Endothelial cell (in vitro differentiated cells): ENCODE results near the gene OAS3. TPM values are rescaled to one million over a fixed set of nuclear protein-coding genes. Genes with fewer than 3 reads are reported as not detected.

Experiments
- DNase-seq: peaks from one replicate; pipeline ENCODE4 v3.0.0; 2021; ENCODE audit warnings: low spot score
- H3K27ac Mint-ChIP-seq: one replicate; pipeline ENCODE4 v1.8.0; 2021; ENCODE audit warnings: mixed read lengths, inconsistent platforms; ENCODE audit not compliant: unreplicated experiment
- H3K27me3 Mint-ChIP-seq: one replicate; pipeline ENCODE4 v1.8.0; 2021; ENCODE audit warnings: mild to moderate bottlenecking, moderate library complexity, mixed read lengths, inconsistent platforms; ENCODE audit not compliant: unreplicated experiment
- H3K36me3 Mint-ChIP-seq: one replicate; pipeline ENCODE4 v1.8.0; 2021; ENCODE audit warnings: mild to moderate bottlenecking, low read depth, mixed read lengths, inconsistent platforms; ENCODE audit not compliant: unreplicated experiment
- H3K4me1 Mint-ChIP-seq: one replicate; pipeline ENCODE4 v1.8.0; 2021; ENCODE audit warnings: mild to moderate bottlenecking, mixed read lengths, inconsistent platforms; ENCODE audit not compliant: unreplicated experiment
- H3K4me3 Mint-ChIP-seq: one replicate; pipeline ENCODE4 v1.8.0; 2021; ENCODE audit warnings: mild to moderate bottlenecking, mixed read lengths, inconsistent platforms; ENCODE audit not compliant: unreplicated experiment
- H3K9me3 Mint-ChIP-seq: one replicate; pipeline ENCODE4 v1.8.0; 2021; ENCODE audit warnings: mixed read lengths, inconsistent platforms; ENCODE audit not compliant: unreplicated experiment
- total RNA-seq: library from RNA; stranded (reverse); fragmentation: NEBNext Ultra II Directional; extraction: Animal tissue kit (Norgen Biotek cat#: 25700); gene quantifications from one replicate; pipeline ENCODE4 v1.2.1, GENCODE V29; 2021; ENCODE audit not compliant: unreplicated experiment
- TF ChIP-seq, protein P1 (sequence below): fragments of 200-600 bp; sonication (generic); IDR thresholded peaks from one replicate; pipeline ENCODE4 v1.5.0; 2021; ENCODE audit warnings: antibody characterized with exemption; ENCODE audit not compliant: unreplicated experiment

Gene OAS3
- total RNA-seq, 1 donor from 2014 or later, result 2.2 TPM

DNA sequence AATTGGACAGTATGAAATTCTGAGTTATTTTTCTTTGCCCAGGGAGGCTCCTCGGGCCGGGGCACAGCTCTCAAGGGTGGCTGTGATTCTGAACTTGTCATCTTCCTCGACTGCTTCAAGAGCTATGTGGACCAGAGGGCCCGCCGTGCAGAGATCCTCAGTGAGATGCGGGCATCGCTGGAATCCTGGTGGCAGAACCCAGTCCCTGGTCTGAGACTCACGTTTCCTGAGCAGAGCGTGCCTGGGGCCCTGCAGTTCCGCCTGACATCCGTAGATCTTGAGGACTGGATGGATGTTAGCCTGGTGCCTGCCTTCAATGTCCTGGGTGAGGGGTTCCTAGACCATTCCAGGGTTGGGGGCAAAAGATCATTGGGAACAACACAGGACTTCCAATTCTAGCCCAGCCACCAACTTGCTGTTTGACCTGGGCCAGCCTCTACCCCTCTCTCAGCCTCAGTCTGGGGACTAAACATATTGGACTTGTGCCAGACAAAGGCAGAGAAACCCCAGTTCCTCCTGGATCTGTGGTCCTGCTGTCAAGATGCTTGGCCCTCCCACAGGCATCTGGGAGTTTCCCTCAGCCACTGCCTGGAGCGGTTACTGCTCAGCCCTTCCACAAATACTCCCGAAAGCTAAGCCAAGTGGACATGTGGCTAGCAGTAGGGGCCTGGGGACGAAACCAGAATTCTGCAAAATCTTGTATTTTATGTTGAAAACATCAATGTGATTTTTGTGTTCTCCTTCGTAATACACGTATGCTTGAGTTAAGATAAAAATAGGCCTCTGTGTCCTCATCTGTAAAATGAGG is 3.5 kb downstream of the OAS3 start:
- TF ChIP-seq, protein P1, sequence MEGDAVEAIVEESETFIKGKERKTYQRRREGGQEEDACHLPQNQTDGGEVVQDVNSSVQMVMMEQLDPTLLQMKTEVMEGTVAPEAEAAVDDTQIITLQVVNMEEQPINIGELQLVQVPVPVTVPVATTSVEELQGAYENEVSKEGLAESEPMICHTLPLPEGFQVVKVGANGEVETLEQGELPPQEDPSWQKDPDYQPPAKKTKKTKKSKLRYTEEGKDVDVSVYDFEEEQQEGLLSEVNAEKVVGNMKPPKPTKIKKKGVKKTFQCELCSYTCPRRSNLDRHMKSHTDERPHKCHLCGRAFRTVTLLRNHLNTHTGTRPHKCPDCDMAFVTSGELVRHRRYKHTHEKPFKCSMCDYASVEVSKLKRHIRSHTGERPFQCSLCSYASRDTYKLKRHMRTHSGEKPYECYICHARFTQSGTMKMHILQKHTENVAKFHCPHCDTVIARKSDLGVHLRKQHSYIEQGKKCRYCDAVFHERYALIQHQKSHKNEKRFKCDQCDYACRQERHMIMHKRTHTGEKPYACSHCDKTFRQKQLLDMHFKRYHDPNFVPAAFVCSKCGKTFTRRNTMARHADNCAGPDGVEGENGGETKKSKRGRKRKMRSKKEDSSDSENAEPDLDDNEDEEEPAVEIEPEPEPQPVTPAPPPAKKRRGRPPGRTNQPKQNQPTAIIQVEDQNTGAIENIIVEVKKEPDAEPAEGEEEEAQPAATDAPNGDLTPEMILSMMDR, result no peak
- Mint-ChIP-seq H3K27me3 (peaks cover 2% of the 10 kb centered on the region), H3K4me3 (no peak overlapping the region), H3K4me1 (peaks cover 15% of the 10 kb centered on the region), H3K36me3 (no peaks in the 10 kb centered on the region), H3K9me3 (no peaks in the 10 kb centered on the region), H3K27ac (no peak overlapping the region)
- no peak for DNase-seq

DNA sequence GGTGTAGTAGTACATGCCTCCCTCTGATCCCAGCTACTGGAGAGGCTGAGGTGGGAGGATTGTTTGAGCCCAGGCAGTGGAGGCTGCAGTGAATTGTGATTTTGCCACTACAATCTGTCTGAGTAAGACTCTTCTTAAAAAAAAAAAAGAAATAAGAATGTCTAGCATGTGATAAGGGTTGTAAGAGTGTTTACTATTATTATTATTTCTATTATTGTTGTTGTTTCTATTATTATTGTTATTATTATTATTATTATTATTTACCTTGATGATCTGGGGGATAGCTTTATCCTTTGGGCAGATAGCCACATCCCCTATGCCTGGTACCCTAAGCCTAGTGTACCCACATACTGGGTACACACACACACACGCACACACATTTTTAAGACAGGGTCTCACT is 4.3 kb downstream of the OAS3 start:
- Mint-ChIP-seq H3K27me3 (peaks cover 2% of the 10 kb centered on the region), H3K4me3 (no peak overlapping the region), H3K27ac (no peak overlapping the region), H3K36me3 (no peaks in the 10 kb centered on the region), H3K4me1 (peaks cover 15% of the 10 kb centered on the region), H3K9me3 (no peaks in the 10 kb centered on the region)
- no peak for DNase-seq
- TF ChIP-seq, protein P1, result no peak

DNA sequence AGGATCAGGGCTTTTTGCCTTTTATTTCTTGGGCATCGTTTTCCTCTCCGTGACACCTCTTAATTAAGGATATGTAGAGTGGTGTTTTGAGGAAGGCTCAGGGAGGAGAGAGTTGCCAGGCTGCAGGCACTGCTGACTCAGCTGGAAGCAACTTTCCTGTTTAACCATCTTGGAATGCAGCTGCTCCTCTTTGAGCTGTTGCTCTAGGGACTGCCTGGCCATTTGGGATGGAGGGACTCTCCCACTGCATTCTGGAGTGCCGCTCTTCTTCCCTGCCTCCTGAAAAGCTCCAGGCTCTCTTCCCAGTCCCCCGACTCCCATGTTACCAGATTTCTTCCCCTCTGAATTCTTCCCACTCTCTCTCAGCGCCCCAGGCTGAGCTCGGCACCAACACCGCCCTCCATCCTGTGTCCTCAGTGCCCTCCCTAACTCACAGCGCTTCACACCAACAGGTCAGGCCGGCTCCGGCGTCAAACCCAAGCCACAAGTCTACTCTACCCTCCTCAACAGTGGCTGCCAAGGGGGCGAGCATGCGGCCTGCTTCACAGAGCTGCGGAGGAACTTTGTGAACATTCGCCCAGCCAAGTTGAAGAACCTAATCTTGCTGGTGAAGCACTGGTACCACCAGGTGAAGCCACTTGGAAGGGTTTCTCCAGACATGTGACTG is 5.9 kb downstream of the OAS3 start:
- no peaks in the 10 kb centered on the region for H3K9me3 Mint-ChIP-seq
- no peak for DNase-seq
- H3K27me3 Mint-ChIP-seq, result no peaks in the 10 kb centered on the region
- no peak overlapping the region for H3K27ac Mint-ChIP-seq
- TF ChIP-seq, protein P1, result no peak
- no peak overlapping the region for H3K4me3 Mint-ChIP-seq
- H3K36me3 Mint-ChIP-seq, result no peaks in the 10 kb centered on the region
- peaks cover 8% of the 10 kb centered on the region for H3K4me1 Mint-ChIP-seq

DNA sequence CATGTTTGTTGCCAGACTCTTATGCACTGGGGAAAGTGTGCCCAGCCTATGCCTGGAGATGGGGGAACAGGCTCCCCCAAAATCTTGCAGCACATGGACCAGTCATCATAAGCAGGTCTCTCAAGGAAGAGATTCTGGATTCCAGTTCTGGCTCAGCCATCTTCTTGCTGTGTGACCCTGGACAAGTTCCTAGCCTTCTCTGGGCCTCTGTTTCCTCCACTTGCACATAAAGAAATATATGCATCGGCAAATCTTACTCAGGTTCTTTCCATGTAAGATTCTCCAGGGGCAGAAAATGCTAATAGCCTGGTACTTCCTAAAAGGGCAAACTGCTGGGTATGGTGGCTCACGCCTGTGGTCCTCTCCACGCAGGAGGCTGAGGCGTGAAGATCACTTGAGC is 7.2 kb downstream of the OAS3 start:
- H3K4me3 Mint-ChIP-seq, result no peak overlapping the region
- no peak overlapping the region for H3K27ac Mint-ChIP-seq
- no peak for DNase-seq
- no peaks in the 10 kb centered on the region for H3K9me3 Mint-ChIP-seq
- no peaks in the 10 kb centered on the region for H3K4me1 Mint-ChIP-seq
- no peaks in the 10 kb centered on the region for H3K36me3 Mint-ChIP-seq
- no peaks in the 10 kb centered on the region for H3K27me3 Mint-ChIP-seq
- TF ChIP-seq, protein P1, result no peak
